Measurements from ENCODE around the gene RCE1. TPM values are rescaled to one million over a fixed set of nuclear protein-coding genes. Genes with fewer than 3 reads are reported as not detected.

RCE1 gene
- total and polyA plus RNA-seq, 8 donors: 16.4 to 22.7 (median 20.3) TPM

GRCh38 chr11:66851698-66852465, 8.6 kb downstream of the RCE1 start:
- peaks cover 0 to 24% of the 10 kb centered on the region in 2 donors for H3K36me3 ChIP-seq
- intact Hi-C loops (cut with DNase I): no loop called here
- H3K9me3 ChIP-seq: no peaks in the 10 kb centered on the region
- ATAC-seq (no peak), DNase-seq (peak in 1 of 4 donors; percentile 77)
- no peak overlapping the region for H3K4me3 ChIP-seq
- H3K27me3 ChIP-seq: no peaks in the 10 kb centered on the region
- H3K27ac ChIP-seq: no peak overlapping the region
- H3K4me1 ChIP-seq: peaks cover 4 to 8% of the 10 kb centered on the region in 2 donors
- TF ChIP-seq CTCF (IDR thresholded peaks at IDR 0.05): no peak

DNA sequence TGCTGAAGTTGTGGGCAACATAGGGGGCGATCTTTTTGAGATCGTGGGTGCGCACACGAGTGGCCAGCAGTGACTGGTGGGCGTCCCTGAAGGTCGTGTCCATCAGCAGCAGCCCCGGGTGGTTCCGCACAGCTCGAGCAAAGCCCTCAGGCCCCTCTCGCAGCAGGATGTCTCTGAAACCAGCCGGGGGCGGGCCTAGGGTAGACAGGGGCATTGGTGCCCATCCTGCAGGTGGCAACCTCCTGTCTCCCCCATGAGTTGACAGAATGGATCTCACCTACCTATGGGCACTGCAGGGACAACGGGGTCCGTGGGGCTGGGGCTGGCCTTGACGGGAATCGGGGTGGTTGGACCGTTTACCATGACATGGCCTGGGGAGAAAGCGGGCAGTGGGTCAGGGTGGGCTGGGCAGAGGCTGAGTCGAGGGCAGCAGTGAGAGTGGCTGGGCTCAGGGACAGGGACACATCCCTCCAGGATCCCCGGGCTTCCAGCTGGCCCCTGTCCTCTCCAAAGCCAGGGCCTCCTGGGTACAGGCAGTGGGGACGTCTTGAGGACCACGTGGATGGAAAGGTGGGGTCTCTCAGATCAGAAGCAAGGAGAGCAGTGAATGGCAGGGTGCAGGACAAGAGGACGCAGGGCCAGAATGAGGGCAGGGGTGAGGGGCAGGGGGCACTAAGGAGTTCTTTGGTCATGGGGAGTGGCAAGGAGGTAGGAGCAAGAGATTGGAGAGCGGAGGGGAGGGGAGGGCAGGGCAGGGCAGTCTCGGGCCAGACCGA, 9.4 kb downstream of the RCE1 start:
- Histone ChIP-seq H3K27ac (no peak overlapping the region), H3K36me3 (peaks cover 0 to 17% of the 10 kb centered on the region in 2 donors), H3K9me3 (no peaks in the 10 kb centered on the region), H3K27me3 (no peaks in the 10 kb centered on the region), H3K4me1 (peaks cover 4 to 14% of the 10 kb centered on the region in 2 donors), H3K4me3 (no peak overlapping the region)
- TF ChIP-seq CTCF (IDR thresholded peaks at IDR 0.05): no peak
- ATAC-seq (no peak), DNase-seq (peak in 1 of 4 donors; percentile 68)
- intact Hi-C loops (cut with DNase I): no loop called here

- no peak for TF ChIP-seq CTCF (IDR thresholded peaks at IDR 0.05)
- Histone ChIP-seq H3K4me1 (peaks cover 4 to 17% of the 10 kb centered on the region in 2 donors), H3K9me3 (no peaks in the 10 kb centered on the region), H3K36me3 (peaks cover 0 to 13% of the 10 kb centered on the region in 2 donors), H3K27me3 (no peaks in the 10 kb centered on the region), H3K27ac (no peak overlapping the region), H3K4me3 (no peak overlapping the region)
- intact Hi-C loops (cut with DNase I): no loop called here
- peak in 1 of 4 donors; percentile 71 for DNase-seq
- ATAC-seq: no peak
These were observed 10.3 kb downstream of the RCE1 start for GRCh38 chr11:66853242-66854229.

DNA sequence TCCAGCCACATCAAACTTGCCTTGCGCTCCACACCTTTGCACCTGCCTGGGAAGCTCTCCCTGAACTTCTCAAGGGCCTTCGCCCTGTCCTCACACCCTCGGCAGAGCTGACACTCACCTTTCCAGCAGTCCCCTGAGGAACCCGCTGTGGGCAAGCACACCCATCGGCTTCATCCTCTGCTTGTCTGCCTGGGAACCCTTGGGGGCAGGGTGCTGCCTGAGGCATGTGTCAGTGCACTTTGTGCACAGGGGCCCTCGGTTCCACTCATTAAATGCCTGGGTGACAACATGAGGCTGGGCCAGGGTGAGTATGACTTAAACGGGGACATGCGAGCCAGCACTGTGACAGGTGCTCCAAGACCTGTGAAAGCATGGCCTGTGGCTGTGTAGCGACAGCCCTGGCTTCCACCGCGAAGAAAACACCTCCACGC, 11.0 kb downstream of the RCE1 start:
- no peak for TF ChIP-seq CTCF (IDR thresholded peaks at IDR 0.05)
- intact Hi-C loops (cut with DNase I): no loop called here
- H3K4me1 ChIP-seq: peaks cover 4 to 17% of the 10 kb centered on the region in 2 donors
- H3K4me3 ChIP-seq: no peak overlapping the region
- no peaks in the 10 kb centered on the region for H3K27me3 ChIP-seq
- ATAC-seq (no peak), DNase-seq (no peak)
- no peaks in the 10 kb centered on the region for H3K9me3 ChIP-seq
- no peak overlapping the region for H3K27ac ChIP-seq
- H3K36me3 ChIP-seq: peaks cover 0 to 12% of the 10 kb centered on the region in 2 donors

Measured in left lung (tissue), 10 donors.